Suppressor macrophage treated with lipopolysaccharide for 1 hour (primary cell): ENCODE data around the gene HOXC10.

Experiments
- DNase-seq, 3 donors: peaks; one replicate each; pipeline ENCODE4 v3.0.0-alpha.2; 2020 to 2022

Gene HOXC10

GRCh38 chr12:53977596-53978445, 7.1 kb upstream of the HOXC10 start:
- no peak for DNase-seq

- DNase-seq, result no peak
These were observed 6.2 kb upstream of the HOXC10 start for GRCh38 chr12:53978477-53979356.

- no peak for DNase-seq
These were observed 4.7 kb upstream of the HOXC10 start for GRCh38 chr12:53980104-53980801.

- DNase-seq, result no peak
These were observed 4.0 kb upstream of the HOXC10 start for GRCh38 chr12:53980802-53981496.

GRCh38 chr12:53981634-53982565, 3.0 kb upstream of the HOXC10 start:
- peak in 1 of 3 donors; percentile 15 for DNase-seq

GRCh38 chr12:53982648-53983567, 2.0 kb upstream of the HOXC10 start:
- no peak for DNase-seq

GRCh38 chr12:53983568-53983949, 1.4 kb upstream of the HOXC10 start:
- DNase-seq, result no peak

- DNase-seq, result no peak
These were observed 885 bp upstream of the HOXC10 start for GRCh38 chr12:53983950-53984572.

- no peak for DNase-seq
These were observed 697 bp downstream of the HOXC10 start for GRCh38 chr12:53985692-53985993.

- no peak for DNase-seq
These were observed 1.2 kb downstream of the HOXC10 start for GRCh38 chr12:53985994-53986685.

GRCh38 chr12:53986686-53987483, 1.9 kb downstream of the HOXC10 start:
- no peak for DNase-seq

- no peak for DNase-seq
These were observed 2.9 kb downstream of the HOXC10 start for GRCh38 chr12:53987787-53988230.

- no peak for DNase-seq
These were observed 3.7 kb downstream of the HOXC10 start for GRCh38 chr12:53988541-53989226.

- peak; percentile 60 to 75 (median 62) for DNase-seq
These were observed 4.5 kb downstream of the HOXC10 start for GRCh38 chr12:53989227-53990113.

- no peak for DNase-seq
These were observed 5.5 kb downstream of the HOXC10 start for GRCh38 chr12:53990311-53991076.

- DNase-seq, result no peak
These were observed 6.1 kb downstream of the HOXC10 start for GRCh38 chr12:53991077-53991460.
